Esophagus (tissue), 2 donors: Measurements from ENCODE around the gene SLC39A11. TPM values are rescaled to one million over a fixed set of nuclear protein-coding genes. Genes with fewer than 3 reads are reported as not detected.

Source experiments
- H3K27ac ChIP-seq, 2 donors: one replicate each; pipeline ENCODE4 v1.5.1; 2013; ENCODE audit warnings: low read depth in 2 of 2, mild to moderate bottlenecking in 2 of 2, inconsistent platforms in 1 of 2, low read length in 1 of 2, moderate library complexity in 1 of 2
- H3K27me3 ChIP-seq, 2 donors: one replicate each; pipeline ENCODE4 v1.6.1; 2013; ENCODE audit warnings: low read length in 2 of 2, control low read depth in 1 of 2, mild to moderate bottlenecking in 1 of 2; ENCODE audit not compliant: insufficient read depth in 2 of 2, control insufficient read depth in 1 of 2
- H3K36me3 ChIP-seq, 2 donors: one replicate each; pipeline ENCODE4 v1.6.1; 2013; ENCODE audit warnings: low read length in 1 of 2; ENCODE audit not compliant: control insufficient read depth in 2 of 2, insufficient read depth in 2 of 2
- H3K4me1 ChIP-seq, 2 donors: one replicate each; pipeline ENCODE4 v1.6.1; 2013; ENCODE audit warnings: low read length in 1 of 2; ENCODE audit not compliant: control insufficient read depth in 2 of 2, insufficient read depth in 2 of 2
- H3K4me3 ChIP-seq, 2 donors: one replicate each; pipeline ENCODE4 v1.5.1; 2013; ENCODE audit warnings: low read length in 2 of 2, mild to moderate bottlenecking in 2 of 2, low read depth in 1 of 2, moderate library complexity in 1 of 2
- H3K9me3 ChIP-seq, 2 donors: one replicate each; pipeline ENCODE4 v1.6.1; 2013; ENCODE audit warnings: mild to moderate bottlenecking in 2 of 2, low read depth in 1 of 2, low read length in 1 of 2, moderate library complexity in 1 of 2; ENCODE audit not compliant: control insufficient read depth in 2 of 2, insufficient read depth in 1 of 2
- WGBS, 2 donors: extraction: QIAGEN DNeasy Blood & Tissue Kit; methylation state at CpG; one replicate each; pipeline ENCODE4 v1.1.7; 2013; 5-methylcytosine and 5-hydroxymethylcytosine counted together
- polyA plus RNA-seq, 2 donors: library from polyadenylated mRNA; stranded (reverse); fragments of 200-250 nt; gene quantifications; one replicate each; pipeline ENCODE4 v1.2.3, GENCODE V29; 2013
- donor health status: healthy with polysubstance abuse.
- donor health status: Bipolar disorder and iron deficiency.

Gene SLC39A11
- polyA plus RNA-seq, 2 donors = 10.6 to 11.7 TPM

DNA sequence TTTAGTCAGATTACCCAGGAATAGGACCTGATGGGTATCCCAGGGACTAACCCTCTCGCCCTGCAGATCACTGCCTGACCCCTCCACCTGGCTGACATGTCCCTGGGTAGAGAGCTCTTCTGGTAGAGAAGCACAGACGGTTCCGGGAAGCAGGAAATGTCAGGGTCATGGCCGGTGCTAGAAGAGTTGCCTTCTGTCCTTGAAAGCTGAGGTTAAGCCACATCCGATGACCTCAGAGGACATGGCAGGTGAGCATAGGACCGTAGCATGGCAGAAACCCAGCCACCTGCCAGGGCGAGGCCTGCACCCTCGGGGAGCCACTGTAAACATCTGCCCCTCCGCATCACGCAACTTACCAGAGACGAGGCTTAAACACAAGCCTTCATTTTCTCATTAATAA lies 488.0 kb downstream of the SLC39A11 start:
- H3K36me3 ChIP-seq = no peaks in the 10 kb centered on the region
- H3K4me3 ChIP-seq = no peak overlapping the region
- 53 to 66% methylated on average over 11 of the region's 11 CpGs for WGBS, 2 donors
- H3K27me3 ChIP-seq = no peaks in the 10 kb centered on the region
- peaks cover 0 to 6% of the 10 kb centered on the region in 2 donors for H3K4me1 ChIP-seq
- peak overlapping the region in 1 of 2 donors; percentile 74 for H3K27ac ChIP-seq
- no peaks in the 10 kb centered on the region for H3K9me3 ChIP-seq

DNA sequence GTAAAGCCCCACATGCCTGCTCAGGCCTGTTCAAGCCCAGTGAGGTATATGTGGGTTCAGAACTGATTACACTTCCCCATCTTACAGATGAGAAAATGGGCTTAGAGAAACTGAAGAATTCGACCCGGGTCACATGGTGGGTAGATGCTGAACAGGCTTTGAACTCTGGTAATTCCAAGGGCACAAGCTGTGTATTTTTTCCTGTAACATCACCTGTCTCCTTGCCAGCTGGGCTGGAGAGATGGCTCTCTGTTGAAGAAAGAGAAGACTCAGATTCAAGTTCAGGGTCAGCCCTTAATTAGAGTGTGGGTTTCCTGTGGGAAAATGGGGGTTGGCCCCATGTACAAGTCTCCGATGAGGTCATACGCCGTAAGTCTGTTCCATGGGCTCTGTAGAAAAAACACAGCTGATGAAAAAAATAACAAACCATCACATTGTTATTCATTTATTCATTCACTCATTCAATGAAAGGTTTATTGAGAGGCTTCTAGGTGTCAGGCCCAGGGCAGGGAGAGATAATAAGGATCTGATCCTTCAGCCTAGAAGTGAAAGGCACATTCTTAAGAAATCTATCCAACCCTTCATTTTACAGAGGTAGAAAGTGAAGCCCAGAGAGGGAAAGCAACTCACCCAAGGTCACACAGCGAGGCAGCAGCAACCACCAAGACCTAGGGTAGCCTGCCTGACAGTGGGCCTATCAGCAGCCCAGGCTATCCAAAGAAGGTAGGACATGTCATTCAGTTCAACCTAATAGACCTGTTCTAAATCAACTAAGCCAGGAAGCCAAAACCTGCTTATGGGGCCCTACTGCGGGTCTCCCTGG lies 488.9 kb downstream of the SLC39A11 start:
- peak overlapping the region in 1 of 2 donors; percentile 15 for H3K4me3 ChIP-seq
- H3K27me3 ChIP-seq = no peaks in the 10 kb centered on the region
- H3K27ac ChIP-seq = peak overlapping the region; percentile 22 to 86
- no peaks in the 10 kb centered on the region for H3K36me3 ChIP-seq
- WGBS, 2 donors = 75 to 84% methylated on average over 7 of the region's 7 CpGs
- H3K4me1 ChIP-seq = peaks cover 0 to 6% of the 10 kb centered on the region in 2 donors
- H3K9me3 ChIP-seq = no peaks in the 10 kb centered on the region

DNA sequence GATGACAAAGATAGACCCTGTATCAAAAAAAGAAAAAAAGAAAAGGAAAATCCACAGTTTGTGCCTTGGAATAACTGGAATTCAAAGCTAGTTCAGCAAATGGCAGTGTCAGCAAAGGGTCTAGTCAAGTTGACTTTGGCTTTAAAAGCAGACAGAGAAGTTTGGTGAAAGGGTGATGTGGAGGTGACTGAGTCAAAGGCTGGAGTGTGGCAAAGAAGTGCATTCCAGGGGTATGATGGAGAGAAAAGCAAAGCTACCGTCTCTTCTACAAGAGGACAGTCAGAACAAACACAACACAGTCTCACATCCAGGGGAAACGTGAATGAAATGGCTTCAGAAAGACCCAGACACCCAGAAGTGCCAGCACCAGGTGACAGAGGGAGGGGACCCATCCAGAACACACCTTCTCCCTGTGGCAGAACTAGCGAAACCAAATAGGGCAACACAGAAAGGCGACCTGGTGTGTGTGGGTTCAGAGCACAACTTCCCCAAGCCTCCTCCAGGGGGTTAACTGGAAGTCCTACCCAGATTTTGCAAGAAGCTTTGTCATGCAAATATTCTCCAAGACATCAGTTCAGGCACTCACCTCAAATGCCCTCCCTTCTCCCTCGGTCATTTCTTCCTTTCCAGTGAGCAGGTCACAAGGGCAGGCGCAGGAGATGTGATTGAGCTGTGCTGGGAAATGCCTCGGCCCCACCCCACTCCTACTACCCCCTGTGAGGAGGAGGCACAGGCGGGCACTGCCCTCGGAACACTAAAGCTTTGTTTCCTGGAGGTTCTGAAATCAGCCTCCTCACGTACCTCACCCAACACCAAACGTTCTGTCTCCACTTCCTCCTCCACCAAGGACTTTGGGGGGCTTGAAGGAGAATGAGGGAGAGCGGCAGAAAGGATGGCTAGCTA lies 489.7 kb downstream of the SLC39A11 start:
- no peaks in the 10 kb centered on the region for H3K27me3 ChIP-seq
- H3K4me1 ChIP-seq = peaks cover 0 to 6% of the 10 kb centered on the region in 2 donors
- peak overlapping the region in 1 of 2 donors; percentile 15 for H3K4me3 ChIP-seq
- no peaks in the 10 kb centered on the region for H3K36me3 ChIP-seq
- no peaks in the 10 kb centered on the region for H3K9me3 ChIP-seq
- 39 to 43% methylated on average over 12 of the region's 12 CpGs for WGBS, 2 donors
- H3K27ac ChIP-seq = peak overlapping the region; percentile 40 to 87

DNA sequence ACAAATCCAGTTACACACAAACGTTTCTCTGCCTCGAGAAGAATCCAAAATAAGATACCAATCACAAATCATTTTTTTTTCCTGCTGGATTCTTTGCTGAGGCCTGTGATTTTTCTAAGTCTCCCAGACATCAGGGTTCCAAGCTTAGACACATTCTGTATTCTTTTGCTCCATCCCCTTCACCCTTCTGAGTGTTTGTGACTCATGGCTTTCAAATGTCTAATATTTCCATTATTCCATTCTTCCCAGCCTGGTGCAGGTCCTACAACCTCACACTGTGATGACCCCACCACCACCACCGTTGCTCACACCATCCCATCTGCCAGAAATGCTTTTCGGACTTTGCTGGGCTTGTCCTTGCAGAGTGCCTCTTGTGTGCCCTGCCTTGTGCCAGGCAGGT lies 491.6 kb downstream of the SLC39A11 start:
- H3K4me1 ChIP-seq = peaks cover 0 to 6% of the 10 kb centered on the region in 2 donors
- no peaks in the 10 kb centered on the region for H3K9me3 ChIP-seq
- H3K4me3 ChIP-seq = no peak overlapping the region
- 55 to 65% methylated on average over 4 of the region's 4 CpGs for WGBS, 2 donors
- H3K27me3 ChIP-seq = no peaks in the 10 kb centered on the region
- H3K36me3 ChIP-seq = no peaks in the 10 kb centered on the region
- H3K27ac ChIP-seq = no peak overlapping the region

DNA sequence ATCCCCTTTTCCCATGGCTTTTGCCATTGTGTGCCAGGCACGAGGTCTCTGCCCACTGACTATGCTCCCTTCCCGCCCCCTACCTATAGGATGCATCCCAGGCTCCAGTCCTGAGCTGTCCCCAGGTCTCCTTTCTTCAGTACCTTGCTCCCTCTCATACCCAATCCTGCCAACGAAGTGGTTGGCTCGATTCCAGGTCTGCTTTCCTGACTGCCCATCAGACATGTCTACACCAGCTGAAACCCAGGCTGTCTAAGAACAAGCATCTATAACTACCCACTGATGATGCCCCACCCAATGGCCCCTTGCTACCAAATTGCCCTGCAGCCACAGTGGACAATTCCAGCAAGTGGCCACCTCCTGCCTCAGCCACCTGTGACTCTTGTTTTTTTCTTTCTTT lies 492.6 kb downstream of the SLC39A11 start:
- Histone ChIP-seq H3K27me3 (no peaks in the 10 kb centered on the region), H3K4me1 (peaks cover 0 to 6% of the 10 kb centered on the region in 2 donors), H3K27ac (no peak overlapping the region), H3K4me3 (no peak overlapping the region), H3K9me3 (no peaks in the 10 kb centered on the region), H3K36me3 (no peaks in the 10 kb centered on the region)
- WGBS, 2 donors = 57 to 69% methylated on average over 4 of the region's 4 CpGs

DNA sequence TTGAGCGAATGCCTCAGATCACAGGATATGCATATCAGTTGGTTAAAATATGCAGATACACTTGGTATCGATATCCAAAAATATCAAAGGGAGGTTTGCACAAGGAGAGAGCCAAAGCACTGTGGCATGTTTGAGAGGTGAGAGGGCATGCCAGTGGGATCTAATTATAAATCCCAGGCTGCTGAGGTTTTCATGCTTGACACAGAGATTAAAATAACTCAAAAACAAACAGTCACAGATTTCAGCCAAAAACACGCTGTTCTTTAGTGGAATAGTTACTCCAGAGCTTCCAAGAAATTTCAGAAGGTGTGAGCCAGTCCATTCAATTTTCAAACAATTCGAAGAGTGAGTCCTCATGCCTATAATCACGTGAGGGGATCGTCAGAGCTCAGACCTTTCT lies 493.8 kb downstream of the SLC39A11 start:
- WGBS, 2 donors = 40 to 53% methylated on average over 6 of the region's 6 CpGs
- no peaks in the 10 kb centered on the region for H3K9me3 ChIP-seq
- H3K27me3 ChIP-seq = no peaks in the 10 kb centered on the region
- H3K36me3 ChIP-seq = no peaks in the 10 kb centered on the region
- H3K4me3 ChIP-seq = no peak overlapping the region
- H3K27ac ChIP-seq = no peak overlapping the region
- H3K4me1 ChIP-seq = peaks cover 0 to 3% of the 10 kb centered on the region in 2 donors

DNA sequence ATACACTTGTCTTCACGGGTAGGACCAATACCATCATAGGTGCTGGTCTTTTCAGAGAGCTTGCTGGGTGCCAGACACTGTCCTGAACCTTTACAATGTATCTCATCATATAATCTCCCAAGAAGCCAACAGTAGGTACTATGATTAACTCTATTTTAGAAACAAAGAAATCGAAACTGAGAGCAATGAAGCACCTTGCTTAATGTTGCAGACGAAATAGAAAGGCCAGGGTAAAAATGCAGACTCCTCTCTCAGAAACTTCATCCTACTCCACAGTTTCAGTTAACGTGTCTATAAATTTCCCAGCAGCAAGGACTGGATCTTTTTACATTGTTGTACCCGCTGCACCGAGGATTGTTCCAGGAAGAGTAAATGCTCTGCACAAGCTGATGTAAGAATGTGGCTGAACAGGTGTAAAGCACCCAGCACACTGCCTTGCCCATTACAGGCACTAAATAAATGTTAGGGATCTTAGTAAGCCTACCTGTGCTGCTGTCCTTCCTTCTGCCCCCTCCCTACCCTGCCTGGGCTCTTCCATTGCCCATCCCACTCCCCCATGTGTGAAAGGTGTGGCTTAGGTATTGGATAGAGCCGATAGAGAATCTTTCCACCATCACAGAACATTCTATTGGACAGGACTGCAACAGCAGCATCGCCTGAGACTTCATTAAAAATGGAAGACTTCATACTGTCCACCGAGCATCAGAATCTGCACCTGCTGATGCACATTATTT lies 495.0 kb downstream of the SLC39A11 start:
- peaks cover 0 to 3% of the 10 kb centered on the region in 2 donors for H3K4me1 ChIP-seq
- H3K36me3 ChIP-seq = no peaks in the 10 kb centered on the region
- no peaks in the 10 kb centered on the region for H3K27me3 ChIP-seq
- peak overlapping the region in 1 of 2 donors; percentile 41 for H3K27ac ChIP-seq
- H3K4me3 ChIP-seq = peak overlapping the region in 1 of 2 donors; percentile 26
- H3K9me3 ChIP-seq = no peaks in the 10 kb centered on the region
- WGBS, 2 donors = 57 to 71% methylated on average over 9 of the region's 9 CpGs
